Testis (tissue), 3 donors: Measurements from ENCODE around the gene MCTP1. TPM values are rescaled to one million over a fixed set of nuclear protein-coding genes. Genes with fewer than 3 reads are reported as not detected.

Experiments
- DNase-seq: peaks from one replicate; pipeline ENCODE4 v3.0.0-alpha.2; 2019
- H3K27ac ChIP-seq, 2 donors: fragments of 200-600 bp; sonication (generic); one replicate each; pipeline ENCODE4 v1.5.1; 2019
- H3K27me3 ChIP-seq: fragments of 200-600 bp; sonication (generic); one replicate; pipeline ENCODE4 v1.5.1; 2019
- H3K36me3 ChIP-seq: fragments of 200-600 bp; sonication (generic); one replicate; pipeline ENCODE4 v1.5.1; 2017; ENCODE audit warnings: low read depth; ENCODE audit errors: missing control alignments
- H3K4me1 ChIP-seq: fragments of 200-600 bp; sonication (generic); one replicate; pipeline ENCODE4 v1.5.1; 2019
- H3K4me3 ChIP-seq, 2 donors: fragments of 200-600 bp; sonication (generic); one replicate each; pipeline ENCODE4 v1.5.1; 2017 to 2019
- H3K9me3 ChIP-seq: fragments of 200-600 bp; sonication (generic); one replicate; pipeline ENCODE4 v1.5.1; 2017
- POLR2A ChIP-seq: fragments of 450-650 bp; IDR thresholded peaks from one replicate; pipeline ENCODE4 v1.6.1; 2017; ENCODE audit warnings: antibody characterized with exemption, mild to moderate bottlenecking, moderate library complexity
- WGBS, 2 donors: methylation state at CpG; one replicate each; pipeline ENCODE4 v1.1.5; 2018; 5-methylcytosine and 5-hydroxymethylcytosine counted together
- intact Hi-C: fragments of 100-400 bp; cut with DNase I; formaldehyde crosslinking; loops from one replicate; pipeline ENCODE4 v1.15.1; 2023; ENCODE audit warnings: low total_unique reads
- polyA plus RNA-seq: library from polyadenylated mRNA; stranded (reverse); fragments of 350-450 nt; fragmentation: Illumina TruSeq; extraction: RNeasy Lipid Tissue Mini Kit (QIAGEN cat#74804); gene quantifications from one replicate; pipeline ENCODE4 v1.2.3, GENCODE V29; 2014; ENCODE audit warnings: low read depth, low replicate concordance; ENCODE audit not compliant: insufficient read depth
- total RNA-seq, 2 donors: library from RNA; depleted of rRNA; stranded (reverse); fragments of >200 nt; gene quantifications; one replicate each; pipeline ENCODE4 v1.2.3, GENCODE V29; 2016
- TF ChIP-seq, protein P1 (sequence below), 3 experiments: fragments of 450-650 bp in 2 of 3; fragments of 200-600 bp in 1 of 3; sonication (generic) in 1 of 3; IDR thresholded peaks; one replicate each; pipeline ENCODE4 v1.5.1; 2016 to 2019; ENCODE audit warnings: antibody characterized with exemption in 3 of 3, mild to moderate bottlenecking in 2 of 3, moderate library complexity in 1 of 3

Gene MCTP1
- total and polyA plus RNA-seq, 3 donors from 2014 or later, result 7.4 to 15.5 (median 9.7) TPM

DNA sequence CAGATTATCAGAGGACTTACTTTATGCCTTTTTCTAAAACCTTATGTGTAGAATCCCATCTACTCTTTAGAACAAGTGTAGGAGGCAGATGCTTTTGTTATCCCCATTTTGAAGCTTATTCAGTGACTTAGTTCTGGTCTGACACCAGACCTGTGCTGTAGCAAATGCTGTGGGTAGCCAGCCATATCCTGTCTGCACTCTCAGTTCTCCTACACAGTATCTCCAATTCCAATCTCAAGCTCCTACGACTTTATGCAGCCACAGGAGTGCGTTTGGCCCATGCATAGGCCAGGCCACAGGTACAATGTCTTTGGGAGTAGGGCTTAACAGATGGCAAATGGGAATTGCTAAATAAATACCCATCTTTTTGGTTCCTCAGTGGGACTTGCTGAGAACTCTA is 292.6 kb downstream of the MCTP1 start:
- H3K9me3 ChIP-seq, result no peaks in the 10 kb centered on the region
- TF ChIP-seq, protein P1, sequence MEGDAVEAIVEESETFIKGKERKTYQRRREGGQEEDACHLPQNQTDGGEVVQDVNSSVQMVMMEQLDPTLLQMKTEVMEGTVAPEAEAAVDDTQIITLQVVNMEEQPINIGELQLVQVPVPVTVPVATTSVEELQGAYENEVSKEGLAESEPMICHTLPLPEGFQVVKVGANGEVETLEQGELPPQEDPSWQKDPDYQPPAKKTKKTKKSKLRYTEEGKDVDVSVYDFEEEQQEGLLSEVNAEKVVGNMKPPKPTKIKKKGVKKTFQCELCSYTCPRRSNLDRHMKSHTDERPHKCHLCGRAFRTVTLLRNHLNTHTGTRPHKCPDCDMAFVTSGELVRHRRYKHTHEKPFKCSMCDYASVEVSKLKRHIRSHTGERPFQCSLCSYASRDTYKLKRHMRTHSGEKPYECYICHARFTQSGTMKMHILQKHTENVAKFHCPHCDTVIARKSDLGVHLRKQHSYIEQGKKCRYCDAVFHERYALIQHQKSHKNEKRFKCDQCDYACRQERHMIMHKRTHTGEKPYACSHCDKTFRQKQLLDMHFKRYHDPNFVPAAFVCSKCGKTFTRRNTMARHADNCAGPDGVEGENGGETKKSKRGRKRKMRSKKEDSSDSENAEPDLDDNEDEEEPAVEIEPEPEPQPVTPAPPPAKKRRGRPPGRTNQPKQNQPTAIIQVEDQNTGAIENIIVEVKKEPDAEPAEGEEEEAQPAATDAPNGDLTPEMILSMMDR (IDR thresholded peaks at IDR 0.05), result no peak
- no peak for TF ChIP-seq POLR2A
- H3K27ac ChIP-seq, result no peak overlapping the region
- H3K36me3 ChIP-seq, result no peaks in the 10 kb centered on the region
- no peak overlapping the region for H3K4me3 ChIP-seq
- DNase-seq, result no peak
- WGBS, 2 donors, result 85% methylated on average over 2 of the region's 2 CpGs
- no peaks in the 10 kb centered on the region for H3K27me3 ChIP-seq
- intact Hi-C loops, result no loop called here
- H3K4me1 ChIP-seq, result no peaks in the 10 kb centered on the region

DNA sequence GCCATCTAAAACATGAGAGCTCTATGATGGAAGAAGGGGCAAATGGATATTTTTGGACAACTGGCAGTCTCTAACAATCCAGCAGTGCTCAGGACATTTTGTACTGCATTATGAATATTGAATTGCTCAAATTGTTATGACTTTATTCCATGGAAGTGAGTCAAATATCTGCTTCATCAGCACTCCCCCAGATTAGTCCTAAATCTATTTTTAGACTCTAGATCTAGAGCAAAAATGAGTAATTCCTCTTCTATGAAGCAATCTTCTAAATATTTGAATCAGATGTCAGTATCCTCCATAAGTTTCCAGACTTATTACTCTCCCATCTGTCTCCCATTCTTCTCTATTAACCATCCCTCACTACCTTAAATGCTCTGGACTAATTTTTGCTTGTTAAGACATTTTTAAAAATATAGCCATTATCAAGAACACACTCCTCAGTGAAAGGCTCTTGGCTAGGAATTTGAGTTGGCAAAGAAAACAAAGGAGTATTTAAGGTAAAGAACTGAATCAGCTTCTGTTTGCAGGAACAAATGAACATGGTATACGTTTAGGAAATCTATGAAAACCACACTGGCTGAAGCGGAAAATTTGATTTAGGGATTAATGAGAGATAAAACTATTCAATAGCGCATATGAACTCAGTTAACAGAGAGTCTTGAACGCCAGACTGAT is 300.9 kb downstream of the MCTP1 start:
- Histone ChIP-seq H3K4me1 (no peaks in the 10 kb centered on the region), H3K36me3 (no peaks in the 10 kb centered on the region), H3K27ac (no peak overlapping the region), H3K27me3 (no peaks in the 10 kb centered on the region), H3K9me3 (no peaks in the 10 kb centered on the region), H3K4me3 (no peak overlapping the region)
- no peak for DNase-seq
- WGBS, 2 donors, result 68 to 69% methylated on average over 4 of the region's 4 CpGs
- intact Hi-C loops, result no loop called here
- TF ChIP-seq, protein P1 (IDR thresholded peaks at IDR 0.05), result no peak
- TF ChIP-seq POLR2A, result no peak

DNA sequence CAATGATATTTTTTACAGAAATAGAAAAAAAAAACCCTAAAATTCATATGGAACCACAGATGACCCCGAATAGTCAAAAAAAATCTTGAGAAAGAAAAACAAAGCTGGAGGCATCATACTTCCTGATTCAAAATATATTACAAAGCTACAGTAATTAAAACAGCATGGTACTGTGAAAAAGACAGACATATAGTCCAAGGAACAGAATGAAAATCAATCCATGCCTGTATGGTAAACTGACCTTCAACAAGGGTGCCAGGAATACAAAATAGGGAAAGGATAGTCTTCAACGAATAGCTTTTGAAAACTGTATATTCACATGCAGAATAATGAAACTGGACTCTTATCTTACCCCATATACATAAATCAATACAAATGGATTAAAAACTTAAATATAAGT is 307.5 kb downstream of the MCTP1 start:
- no peak overlapping the region for H3K27ac ChIP-seq
- DNase-seq, result no peak
- H3K27me3 ChIP-seq, result no peaks in the 10 kb centered on the region
- H3K4me1 ChIP-seq, result no peaks in the 10 kb centered on the region
- no peaks in the 10 kb centered on the region for H3K36me3 ChIP-seq
- intact Hi-C loops, result no loop called here
- H3K9me3 ChIP-seq, result no peaks in the 10 kb centered on the region
- 18 to 40% methylated on average over 2 of the region's 2 CpGs for WGBS, 2 donors
- no peak overlapping the region for H3K4me3 ChIP-seq
- TF ChIP-seq POLR2A, result no peak
- TF ChIP-seq, protein P1 (IDR thresholded peaks at IDR 0.05), result no peak

DNA sequence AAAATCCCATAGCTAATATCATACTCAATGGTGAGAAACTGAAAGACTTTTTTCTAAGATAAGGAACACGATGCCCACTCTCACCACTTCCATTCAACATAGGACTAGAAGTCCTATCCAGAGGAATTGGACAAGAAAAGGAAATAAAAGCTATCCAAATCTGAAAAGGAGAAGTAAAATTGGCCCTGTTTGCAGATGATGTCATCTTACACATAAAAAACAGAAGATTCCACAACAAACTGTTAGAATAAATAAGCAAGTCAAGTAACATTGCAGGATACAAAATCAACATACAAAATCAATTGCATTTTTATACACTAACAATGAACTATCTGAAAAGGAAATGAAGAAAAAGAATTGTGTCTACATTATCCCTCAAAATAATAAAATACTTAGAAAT is 308.0 kb downstream of the MCTP1 start:
- TF ChIP-seq, protein P1 (IDR thresholded peaks at IDR 0.05), result no peak
- TF ChIP-seq POLR2A, result no peak
- H3K27ac ChIP-seq, result no peak overlapping the region

DNA sequence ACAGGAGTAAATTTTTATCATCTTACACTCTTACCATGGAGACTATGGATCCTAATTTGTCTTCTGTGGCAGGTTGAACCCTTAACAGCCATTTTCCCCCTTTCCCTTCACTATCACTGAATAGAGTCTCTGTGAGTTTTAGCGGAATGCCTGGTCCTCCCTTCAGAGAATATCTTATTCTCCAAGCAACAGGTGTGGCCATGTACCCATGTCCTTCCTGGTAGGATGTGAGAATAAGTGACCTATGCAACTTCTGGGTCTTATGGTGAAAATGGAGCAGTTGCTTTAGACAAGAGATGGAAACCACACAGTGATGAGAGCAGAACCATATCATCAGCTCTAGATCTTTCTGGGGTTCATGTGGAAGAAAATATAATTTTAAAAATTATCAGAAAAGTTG is 312.6 kb downstream of the MCTP1 start:
- TF ChIP-seq, protein P1 (IDR thresholded peaks at IDR 0.05), result no peak
- no peak for TF ChIP-seq POLR2A
- H3K9me3 ChIP-seq, result no peaks in the 10 kb centered on the region
- no peaks in the 10 kb centered on the region for H3K4me1 ChIP-seq
- no peaks in the 10 kb centered on the region for H3K36me3 ChIP-seq
- WGBS, 2 donors, result 80 to 94% methylated on average over 1 of the region's 1 CpG
- no peak overlapping the region for H3K27ac ChIP-seq
- H3K4me3 ChIP-seq, result no peak overlapping the region
- no peaks in the 10 kb centered on the region for H3K27me3 ChIP-seq
- intact Hi-C loops, result no loop called here
- DNase-seq, result no peak

More for the DNA sequence above, 308.0 kb downstream of the MCTP1 start:
- no peaks in the 10 kb centered on the region for H3K27me3 ChIP-seq
- no peak for DNase-seq
- intact Hi-C loops, result no loop called here
- H3K4me3 ChIP-seq, result no peak overlapping the region
- H3K4me1 ChIP-seq, result no peaks in the 10 kb centered on the region
- no peaks in the 10 kb centered on the region for H3K36me3 ChIP-seq
- 95 to 98% methylated on average over 1 of the region's 1 CpG for WGBS, 2 donors
- H3K9me3 ChIP-seq, result no peaks in the 10 kb centered on the region
